Caco-2 (cell line): Measurements from ENCODE around the gene RNPS1. TPM values are rescaled to one million over a fixed set of nuclear protein-coding genes. Genes with fewer than 3 reads are reported as not detected.

Source experiments
- BruUV-seq: library from RNA; stranded (reverse); fragments of 400-500 nt; replicated peaks from 2 replicates; lab custom pipeline; 2021; lab: Mats Ljungman, UMichigan
- CTCF ChIA-PET: fragments of 300-600 bp; sonication (Branson Sonifier 250); formaldehyde crosslinking; loops from one replicate; lab custom pipeline; 2022; ENCODE audit warnings: antibody characterized with exemption; lab: Charles Lee
- POLR2A ChIA-PET: fragments of 300-600 bp; sonication (Branson Sonifier 250); formaldehyde crosslinking; loops from one replicate; lab custom pipeline; 2022; ENCODE audit warnings: antibody characterized with exemption; lab: Charles Lee
- DNase-seq, 2 experiments: peaks; one replicate each; pipeline versions ENCODE4 v3.0.0 to v3.0.0-alpha.2; 2020 to 2022
- H3K27me3 ChIP-seq: replicated peaks from 2 replicates; pipeline ENCODE4 v1.6.0; 2011; ENCODE audit warnings: low read length; ENCODE audit not compliant: control insufficient read depth, insufficient read depth
- H3K36me3 ChIP-seq: 2 replicates; pipeline ENCODE4 v1.5.1; 2011; ENCODE audit warnings: low read length; ENCODE audit not compliant: control insufficient read depth, insufficient read depth
- H3K4me1 ChIP-seq: fragments of 250-450 bp; sonication (Bioruptor Pico); 2 replicates; pipeline ENCODE4 v1.5.1; 2020; ENCODE audit warnings: mild to moderate bottlenecking
- H3K4me3 ChIP-seq: 2 replicates; pipeline ENCODE4 v1.5.1; 2011; ENCODE audit warnings: low read depth, mild to moderate bottlenecking, control low read depth, low read length
- H3K9me3 ChIP-seq: fragments of 250-450 bp; sonication (Bioruptor Pico); 2 replicates; pipeline ENCODE4 v1.5.1; 2020; ENCODE audit warnings: mild to moderate bottlenecking, moderate library complexity
- H3K27ac Mint-ChIP-seq: one replicate; pipeline ENCODE4 v1.8.0; 2022; ENCODE audit warnings: mixed read lengths; ENCODE audit not compliant: unreplicated experiment
- H3K27me3 Mint-ChIP-seq: one replicate; pipeline ENCODE4 v1.8.0; 2022; ENCODE audit warnings: mixed read lengths; ENCODE audit not compliant: insufficient read depth, unreplicated experiment
- H3K36me3 Mint-ChIP-seq: one replicate; pipeline ENCODE4 v1.8.0; 2022; ENCODE audit warnings: mild to moderate bottlenecking, mixed read lengths; ENCODE audit not compliant: insufficient read depth, unreplicated experiment
- H3K4me1 Mint-ChIP-seq: one replicate; pipeline ENCODE4 v1.8.0; 2022; ENCODE audit warnings: low read depth, mixed read lengths; ENCODE audit not compliant: unreplicated experiment
- H3K4me3 Mint-ChIP-seq: one replicate; pipeline ENCODE4 v1.8.0; 2022; ENCODE audit warnings: mild to moderate bottlenecking, moderate library complexity, mixed read lengths; ENCODE audit not compliant: unreplicated experiment
- H3K9me3 Mint-ChIP-seq: one replicate; pipeline ENCODE4 v1.8.0; 2022; ENCODE audit warnings: mixed read lengths; ENCODE audit not compliant: unreplicated experiment
- CTCF ChIP-seq, 2 experiments: fragments of 200-600 bp in 1 of 2; IDR thresholded peaks; 1 replicate in 1 of 2; 2 replicates in 1 of 2; pipeline versions ENCODE4 v1.5.1 to v1.8.0; 2011 to 2022; ENCODE audit warnings: antibody characterized with exemption in 1 of 2, control low read depth in 1 of 2, inconsistent platforms in 1 of 2, low read depth in 1 of 2, low read length in 1 of 2, mild to moderate bottlenecking in 1 of 2, moderate library complexity in 1 of 2; ENCODE audit not compliant: insufficient read depth in 1 of 2, severe bottlenecking in 1 of 2, unreplicated experiment in 1 of 2
- intact Hi-C: fragments of 100-400 bp; cut with micrococcal nuclease; formaldehyde crosslinking; loops from one replicate; pipeline ENCODE4 v1.10.0; 2022; ENCODE audit not compliant: unreplicated experiment
- total RNA-seq: library from RNA; stranded (reverse); gene quantifications from 2 replicates; pipeline ENCODE4 v1.2.3, GENCODE V29; 2022

RNPS1 gene
- total RNA-seq, 1 experiment from 2014 or later = 210 TPM

GRCh38 chr16:2236337-2237101 is 31.4 kb downstream of the RNPS1 start, which contains the start of gene DNASE1L2:
DNASE1L2 (plus strand) TSS chr16:2236444; CDS start chr16:2236817, 373 bp downstream.
- Mint-ChIP-seq H3K36me3 (peaks cover 49% of the 10 kb centered on the region), H3K27ac (no peak within 1 kb of the TSS), H3K9me3 (no peaks in the 10 kb centered on the region), H3K4me3 (peak within 1 kb of the TSS; percentile 56), H3K4me1 (no peaks in the 10 kb centered on the region), H3K27me3 (no peaks in the 10 kb centered on the region)
- intact Hi-C loops = no loop called here
- no peaks in the 10 kb centered on the region for H3K36me3 ChIP-seq
- CTCF ChIA-PET = no interaction called here
- POLR2A ChIA-PET = no interaction called here
- peaks cover 8% of the 10 kb centered on the region; the same call in 1 of the 2 replicates for H3K4me1 ChIP-seq
- DNase-seq = peak in 1 of 2 experiments; percentile 51
- no TSS peak for BruUV-seq
- H3K9me3 ChIP-seq = no peaks in the 10 kb centered on the region
- H3K27me3 ChIP-seq = no peaks in the 10 kb centered on the region
- TF ChIP-seq CTCF (IDR thresholded peaks at IDR 0.05; ENCODE audit: insufficient read depth in 1 of 2, low read depth in 1 of 2, low read length in 1 of 2, severe bottlenecking in 1 of 2, unreplicated experiment in 1 of 2) = no peak
- peak within 1 kb of the TSS; percentile 46 for H3K4me3 ChIP-seq

- POLR2A ChIA-PET = interaction anchor here (0.6 kb wide), 1 partner anchor 234 kb away, joined by 9 read pairs; no protein-coding TSS in a partner anchor
- peaks cover 8% of the 10 kb centered on the region; the same call in 1 of the 2 replicates for H3K4me1 ChIP-seq
- H3K27ac Mint-ChIP-seq = no peak overlapping the region
Measured at GRCh38 chr16:2235695-2236336, 32.1 kb downstream of the RNPS1 start.

More at GRCh38 chr16:2235695-2236336, 32.1 kb downstream of the RNPS1 start:
- no peak overlapping the region for H3K4me3 ChIP-seq
- Mint-ChIP-seq H3K36me3 (peaks cover 49% of the 10 kb centered on the region), H3K9me3 (no peaks in the 10 kb centered on the region), H3K27me3 (no peaks in the 10 kb centered on the region), H3K4me3 (peak overlapping the region; percentile 56), H3K4me1 (no peaks in the 10 kb centered on the region)
- H3K9me3 ChIP-seq = no peaks in the 10 kb centered on the region
- H3K36me3 ChIP-seq = no peaks in the 10 kb centered on the region
- CTCF ChIA-PET = no interaction called here
- intact Hi-C loops = no loop called here
- no peak for TF ChIP-seq CTCF (IDR thresholded peaks at IDR 0.05; ENCODE audit: insufficient read depth in 1 of 2, low read depth in 1 of 2, low read length in 1 of 2, severe bottlenecking in 1 of 2, unreplicated experiment in 1 of 2)
- no peak for DNase-seq
- no peaks in the 10 kb centered on the region for H3K27me3 ChIP-seq
- no TSS peak for BruUV-seq
